ENCODE measurements around the gene NFKBIE. TPM values are rescaled to one million over a fixed set of nuclear protein-coding genes. Genes with fewer than 3 reads are reported as not detected.

Gene NFKBIE
- total RNA-seq, 1 donor from 2014 or later, result 25.1 TPM

- peak overlapping the region; percentile 99 for H3K27ac Mint-ChIP-seq
- H3K27me3 Mint-ChIP-seq (ENCODE audit: low read depth), result peaks cover 3% of the 10 kb centered on the region
- DNase-seq (ENCODE audit: low spot score), result no peak
- H3K4me1 Mint-ChIP-seq (ENCODE audit: low read depth), result peaks cover 50% of the 10 kb centered on the region
- intact Hi-C loops (cut with micrococcal nuclease), result no loop called here
- peak overlapping the region; percentile 96 for H3K4me3 Mint-ChIP-seq (ENCODE audit: low read depth)
- H3K36me3 Mint-ChIP-seq (ENCODE audit: low read depth), result peaks cover 75% of the 10 kb centered on the region
- H3K9me3 Mint-ChIP-seq, result no peaks in the 10 kb centered on the region
Measured at GRCh38 chr6:44249082-44249748, 16.1 kb downstream of the NFKBIE start.

DNA sequence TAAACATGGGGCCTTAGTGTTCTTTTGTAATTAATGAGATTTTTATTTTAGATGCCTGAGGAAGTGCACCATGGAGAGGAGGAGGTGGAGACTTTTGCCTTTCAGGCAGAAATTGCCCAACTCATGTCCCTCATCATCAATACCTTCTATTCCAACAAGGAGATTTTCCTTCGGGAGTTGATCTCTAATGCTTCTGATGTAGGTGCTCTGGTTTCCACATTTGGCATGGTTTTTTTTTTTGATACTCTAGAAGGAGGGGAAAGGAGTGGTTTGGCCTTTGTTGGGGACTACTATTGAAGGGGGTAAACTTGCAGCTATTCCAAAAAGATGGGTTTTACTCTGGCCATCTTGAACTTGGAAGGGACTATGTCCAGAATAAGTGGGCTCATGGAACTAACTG, 16.8 kb downstream of the NFKBIE start:
- H3K27me3 Mint-ChIP-seq (ENCODE audit: low read depth), result peaks cover 3% of the 10 kb centered on the region
- peaks cover 69% of the 10 kb centered on the region for H3K36me3 Mint-ChIP-seq (ENCODE audit: low read depth)
- intact Hi-C loops (cut with micrococcal nuclease), result no loop called here
- H3K9me3 Mint-ChIP-seq, result no peaks in the 10 kb centered on the region
- peak overlapping the region; percentile 99 for H3K27ac Mint-ChIP-seq
- H3K4me1 Mint-ChIP-seq (ENCODE audit: low read depth), result peaks cover 47% of the 10 kb centered on the region
- DNase-seq (ENCODE audit: low spot score), result no peak
- peak overlapping the region; percentile 96 for H3K4me3 Mint-ChIP-seq (ENCODE audit: low read depth)

DNA sequence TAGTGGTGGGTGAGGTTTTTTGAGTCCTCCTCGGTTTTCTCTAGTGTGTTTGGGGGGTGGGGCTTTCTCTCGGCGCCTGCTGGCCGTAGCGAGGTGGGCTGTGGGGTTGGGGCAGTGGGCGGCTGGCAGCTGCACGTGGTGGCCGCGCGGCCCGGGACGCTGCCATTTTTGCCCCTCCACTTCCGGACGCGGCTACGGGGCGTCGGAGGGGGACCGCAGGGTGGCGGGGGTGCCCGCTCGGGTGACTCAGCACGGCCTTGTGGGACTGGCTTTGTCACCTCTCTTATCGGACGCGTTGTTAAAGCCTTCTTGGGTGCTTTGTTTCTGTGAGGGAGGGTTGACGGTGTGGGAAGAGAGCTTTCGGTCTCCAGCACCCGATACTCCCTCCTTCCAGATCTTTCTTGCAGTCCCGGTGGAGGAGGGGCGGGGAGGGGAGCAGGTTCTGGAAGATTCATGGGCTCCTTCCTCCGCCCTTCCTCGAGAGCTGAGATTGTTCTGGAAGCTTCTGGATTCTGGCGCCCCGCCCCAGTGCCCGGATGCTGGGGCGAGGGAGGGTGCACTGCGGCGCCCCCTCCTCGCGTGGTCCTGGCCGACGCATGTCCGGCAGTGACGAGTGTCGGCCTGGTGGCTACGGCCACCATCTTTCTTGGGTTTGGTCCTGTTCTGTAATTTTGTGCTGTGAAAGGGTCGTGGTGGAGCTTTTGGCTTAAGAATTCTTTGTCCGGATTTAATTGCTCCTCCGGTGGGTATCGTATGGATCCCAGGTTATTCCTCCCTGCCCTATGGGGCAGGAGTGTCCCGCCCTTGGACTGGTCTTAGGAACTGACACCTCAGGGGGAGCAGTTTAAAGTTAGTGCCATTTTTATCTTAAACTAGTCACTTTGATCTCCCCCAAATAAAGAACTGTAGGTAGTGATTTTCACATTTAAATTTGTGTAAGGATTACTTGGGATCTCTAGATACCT, 17.7 kb downstream of the NFKBIE start:
- Mint-ChIP-seq H3K27me3 (ENCODE audit: low read depth) (peaks cover 3% of the 10 kb centered on the region), H3K36me3 (ENCODE audit: low read depth) (peaks cover 59% of the 10 kb centered on the region), H3K4me3 (ENCODE audit: low read depth) (peak overlapping the region; percentile 96), H3K27ac (peak overlapping the region; percentile 99), H3K4me1 (ENCODE audit: low read depth) (peaks cover 38% of the 10 kb centered on the region), H3K9me3 (no peaks in the 10 kb centered on the region)
- DNase-seq (ENCODE audit: low spot score), result peak; percentile 79
- intact Hi-C loops (cut with micrococcal nuclease), result loop anchor here (1.0 to 2.0 kb wide), 3 partner anchors 9 to 121 kb away; partner anchors contain the start of genes MRPL14 and TMEM63B

- peaks cover 3% of the 10 kb centered on the region for H3K27me3 Mint-ChIP-seq (ENCODE audit: low read depth)
- peaks cover 51% of the 10 kb centered on the region for H3K36me3 Mint-ChIP-seq (ENCODE audit: low read depth)
- H3K9me3 Mint-ChIP-seq, result no peaks in the 10 kb centered on the region
- H3K4me3 Mint-ChIP-seq (ENCODE audit: low read depth), result peak within 1 kb of the TSS; percentile 96
- peak; percentile 95 for DNase-seq (ENCODE audit: low spot score)
- peak within 1 kb of the TSS; percentile 99 for H3K27ac Mint-ChIP-seq
- H3K4me1 Mint-ChIP-seq (ENCODE audit: low read depth), result peaks cover 41% of the 10 kb centered on the region
- intact Hi-C loops (cut with micrococcal nuclease), result loop anchor here (1.0 to 2.0 kb wide), 5 partner anchors 8 to 120 kb away; partner anchors contain the start of genes MRPL14, NFKBIE and TMEM63B
Measured at GRCh38 chr6:44246663-44247337, 18.6 kb downstream of the NFKBIE start, which contains the start of gene HSP90AB1. HSP90AB1 (plus strand) TSS chr6:44247101; CDS start chr6:44248630, 1,529 bp downstream.

DNA sequence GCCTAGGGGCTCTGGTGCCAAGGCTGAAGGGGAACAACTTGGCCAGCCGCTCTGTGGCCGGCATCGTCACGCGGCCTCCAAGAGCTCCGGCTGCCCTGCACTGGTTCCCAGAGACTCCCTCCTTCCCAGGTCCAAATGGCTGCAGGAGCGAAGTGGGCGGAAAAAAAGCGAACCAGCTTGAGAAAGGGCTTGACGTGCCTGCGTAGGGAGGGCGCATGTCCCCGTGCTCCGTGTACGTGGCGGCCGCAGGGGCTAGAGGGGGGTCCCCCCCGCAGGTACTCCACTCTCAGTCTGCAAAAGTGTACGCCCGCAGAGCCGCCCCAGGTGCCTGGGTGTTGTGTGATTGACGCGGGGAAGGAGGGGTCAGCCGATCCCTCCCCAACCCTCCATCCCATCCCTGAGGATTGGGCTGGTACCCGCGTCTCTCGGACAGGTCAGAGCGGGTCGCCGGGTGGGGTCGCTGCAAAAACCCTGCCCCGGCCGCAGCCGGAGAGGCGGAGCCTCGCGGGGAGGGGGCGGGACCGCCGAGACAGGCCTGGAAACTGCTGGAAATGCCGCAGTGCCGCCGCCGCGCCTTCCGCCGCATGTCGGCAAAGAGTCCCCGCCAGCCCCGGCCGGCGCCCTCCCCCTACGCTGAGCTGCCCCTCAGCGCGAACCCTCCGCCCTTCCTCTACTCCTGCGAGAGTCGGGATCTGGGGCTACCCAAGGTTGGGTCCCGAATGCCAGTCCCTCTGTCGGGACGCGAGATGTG, 19.3 kb downstream of the NFKBIE start:
- intact Hi-C loops (cut with micrococcal nuclease), result loop anchor here (1.0 to 2.0 kb wide), 3 partner anchors 19 to 119 kb away; partner anchors contain the start of genes MRPL14, NFKBIE and TMEM63B
- H3K4me3 Mint-ChIP-seq (ENCODE audit: low read depth), result peak overlapping the region; percentile 96
- peaks cover 38% of the 10 kb centered on the region for H3K4me1 Mint-ChIP-seq (ENCODE audit: low read depth)
- H3K9me3 Mint-ChIP-seq, result no peaks in the 10 kb centered on the region
- H3K27me3 Mint-ChIP-seq (ENCODE audit: low read depth), result peaks cover 3% of the 10 kb centered on the region
- H3K36me3 Mint-ChIP-seq (ENCODE audit: low read depth), result peaks cover 44% of the 10 kb centered on the region
- peak; percentile 84 for DNase-seq (ENCODE audit: low spot score)
- H3K27ac Mint-ChIP-seq, result peak overlapping the region; percentile 99

GRCh38 chr6:44245391-44245911, 19.9 kb downstream of the NFKBIE start:
- Mint-ChIP-seq H3K4me3 (ENCODE audit: low read depth) (peak overlapping the region; percentile 96), H3K4me1 (ENCODE audit: low read depth) (peaks cover 34% of the 10 kb centered on the region), H3K27me3 (ENCODE audit: low read depth) (peaks cover 3% of the 10 kb centered on the region)

GRCh38 chr6:44243345-44243744, 22.0 kb downstream of the NFKBIE start:
- Mint-ChIP-seq H3K9me3 (no peaks in the 10 kb centered on the region), H3K27me3 (ENCODE audit: low read depth) (peaks cover 3% of the 10 kb centered on the region), H3K27ac (no peak overlapping the region), H3K4me3 (ENCODE audit: low read depth) (no peak overlapping the region), H3K36me3 (ENCODE audit: low read depth) (peaks cover 16% of the 10 kb centered on the region), H3K4me1 (ENCODE audit: low read depth) (peaks cover 28% of the 10 kb centered on the region)
- no peak for DNase-seq (ENCODE audit: low spot score)
- intact Hi-C loops (cut with micrococcal nuclease), result no loop called here

More at GRCh38 chr6:44245391-44245911, 19.9 kb downstream of the NFKBIE start:
- no peaks in the 10 kb centered on the region for H3K9me3 Mint-ChIP-seq
- intact Hi-C loops (cut with micrococcal nuclease), result no loop called here
- peaks cover 37% of the 10 kb centered on the region for H3K36me3 Mint-ChIP-seq (ENCODE audit: low read depth)
- no peak for DNase-seq (ENCODE audit: low spot score)
- peak overlapping the region; percentile 99 for H3K27ac Mint-ChIP-seq

DNA sequence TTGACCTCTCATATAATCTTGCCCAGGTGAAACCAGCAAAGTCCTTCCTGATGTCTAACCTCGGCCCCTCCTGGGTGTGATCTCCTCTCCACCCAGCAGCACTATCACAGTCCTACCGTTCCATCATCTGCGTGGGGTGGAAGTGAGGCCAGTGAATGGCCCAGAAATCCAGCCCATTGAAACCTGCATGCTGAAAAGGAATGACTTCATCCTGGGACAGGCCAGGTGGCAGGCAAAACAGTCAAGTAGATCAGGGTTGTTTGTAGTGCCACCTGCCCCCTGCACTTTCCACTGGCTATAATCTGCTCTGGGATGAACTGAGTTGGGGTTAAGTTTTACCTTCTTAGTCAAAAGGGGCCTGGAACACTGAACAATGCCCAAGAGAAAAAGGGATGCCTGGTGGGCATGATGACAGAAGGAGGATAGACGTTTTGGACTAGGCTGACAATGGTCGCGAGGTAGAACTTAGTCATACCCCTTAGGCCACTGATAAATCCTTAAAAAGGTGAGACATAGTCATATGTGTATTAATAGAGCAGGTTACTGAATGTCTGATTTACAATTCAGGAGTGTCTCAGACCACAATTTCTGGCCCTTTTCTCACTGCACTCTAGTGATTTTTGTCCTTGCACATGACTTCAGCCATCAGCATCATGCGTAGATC, 26.5 kb downstream of the NFKBIE start:
- intact Hi-C loops (cut with micrococcal nuclease), result loop anchor here (1.0 to 10.0 kb wide), 6 partner anchors 8 to 144 kb away; partner anchors contain the start of gene HSP90AB1
- H3K4me1 Mint-ChIP-seq (ENCODE audit: low read depth), result peaks cover 42% of the 10 kb centered on the region

GRCh38 chr6:44237813-44238433, 27.4 kb downstream of the NFKBIE start:
- H3K27ac Mint-ChIP-seq, result peak overlapping the region; percentile 89
- peaks cover 48% of the 10 kb centered on the region for H3K4me1 Mint-ChIP-seq (ENCODE audit: low read depth)
- H3K4me3 Mint-ChIP-seq (ENCODE audit: low read depth), result peak overlapping the region; percentile 83
- peak; percentile 78 for DNase-seq (ENCODE audit: low spot score)
- peaks cover 38% of the 10 kb centered on the region for H3K36me3 Mint-ChIP-seq (ENCODE audit: low read depth)
- H3K9me3 Mint-ChIP-seq, result no peaks in the 10 kb centered on the region
- no peaks in the 10 kb centered on the region for H3K27me3 Mint-ChIP-seq (ENCODE audit: low read depth)
- intact Hi-C loops (cut with micrococcal nuclease), result loop anchor here (1.0 to 10.0 kb wide), 7 partner anchors 9 to 143 kb away; partner anchors contain the start of gene HSP90AB1

More for the DNA sequence above, 26.5 kb downstream of the NFKBIE start:
- Mint-ChIP-seq H3K27me3 (ENCODE audit: low read depth) (no peaks in the 10 kb centered on the region), H3K4me3 (ENCODE audit: low read depth) (peak overlapping the region; percentile 62), H3K9me3 (no peaks in the 10 kb centered on the region), H3K27ac (peak overlapping the region; percentile 89), H3K36me3 (ENCODE audit: low read depth) (peaks cover 29% of the 10 kb centered on the region)
- no peak for DNase-seq (ENCODE audit: low spot score)

DNA sequence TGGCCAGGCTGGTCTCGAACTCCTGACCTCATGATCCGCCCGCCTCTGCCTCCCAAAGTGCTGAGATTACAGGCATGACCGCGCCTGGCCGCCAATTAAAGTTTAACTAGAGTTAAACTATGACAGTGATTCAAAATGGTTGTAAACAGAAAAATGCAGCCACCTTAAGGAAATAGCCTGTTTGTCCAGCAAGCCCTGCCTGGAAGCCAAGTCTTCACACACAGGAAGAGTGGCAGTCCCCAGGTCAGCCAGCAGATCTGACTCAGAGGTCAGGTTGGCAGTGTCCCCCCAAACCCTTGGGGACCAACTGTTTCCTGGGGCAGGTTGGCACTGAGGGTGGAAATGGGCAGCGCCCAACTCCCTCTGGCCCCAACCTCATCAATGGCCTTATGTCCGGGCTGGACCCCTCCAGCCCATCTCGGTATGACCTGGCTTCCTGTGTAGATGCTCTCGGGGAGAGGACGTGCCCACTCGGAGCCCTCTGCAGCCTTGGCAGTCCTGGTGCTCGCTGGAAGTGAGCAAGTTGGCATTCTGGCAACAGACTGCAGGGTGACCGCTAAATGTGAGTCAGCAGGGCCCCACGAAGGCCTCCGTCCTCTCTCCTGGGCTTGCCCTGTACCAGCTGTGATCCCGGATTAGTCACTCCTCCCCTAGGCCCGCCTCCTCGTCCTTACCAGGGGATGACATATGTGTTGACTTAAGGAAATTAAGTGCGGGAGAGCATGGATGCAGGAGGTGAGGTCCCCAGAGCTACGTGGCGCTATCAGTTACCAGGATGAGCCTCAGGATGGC, 28.1 kb downstream of the NFKBIE start:
- intact Hi-C loops (cut with micrococcal nuclease), result loop anchor here (1.0 to 10.0 kb wide), 2 partner anchors 76 to 142 kb away; no protein-coding TSS in a partner anchor
- peaks cover 45% of the 10 kb centered on the region for H3K36me3 Mint-ChIP-seq (ENCODE audit: low read depth)
- no peaks in the 10 kb centered on the region for H3K9me3 Mint-ChIP-seq
- H3K27me3 Mint-ChIP-seq (ENCODE audit: low read depth), result no peaks in the 10 kb centered on the region
- H3K4me1 Mint-ChIP-seq (ENCODE audit: low read depth), result peaks cover 48% of the 10 kb centered on the region
- H3K27ac Mint-ChIP-seq, result peak overlapping the region; percentile 89
- H3K4me3 Mint-ChIP-seq (ENCODE audit: low read depth), result peak overlapping the region; percentile 83
- peak; percentile 64 for DNase-seq (ENCODE audit: low spot score)
